Measurements from ENCODE around the gene MUC13. TPM values are rescaled to one million over a fixed set of nuclear protein-coding genes. Genes with fewer than 3 reads are reported as not detected.

Gene MUC13
- total and polyA plus RNA-seq, 11 donors: 0.08 to 0.15 TPM; not detected in 9

GRCh38 chr3:124885466-124886167 is 48.9 kb downstream of the MUC13 start:
- no peak for ATAC-seq
- Histone ChIP-seq H3K4me3 (peak overlapping the region; percentile 62 to 99 (median 88)), H3K36me3 (no peaks in the 10 kb centered on the region), H3K27ac (peak overlapping the region; percentile 77 to 97 (median 96)), H3K9me3 (no peaks in the 10 kb centered on the region), H3K4me1 (peaks cover 0 to 53% (median 33%) of the 10 kb centered on the region in 12 donors), H3K27me3 (peaks cover 0 to 15% (median 0%) of the 10 kb centered on the region in 9 donors)
- WGBS, 4 donors: 17 to 24% (median 22%) methylated on average over 17 of the region's 17 CpGs
- TF ChIP-seq POLR2A (IDR thresholded peaks at IDR 0.05): no peak
- no peak for TF ChIP-seq CTCF (IDR thresholded peaks at IDR 0.05)
- intact Hi-C loops (cut with DNase I): loop anchor here in 9 of 10 donors (2.0 to 10.0 kb wide), 8 partner anchors 48 to 115 kb away; no protein-coding TSS in a partner anchor
- DNase-seq: no peak

GRCh38 chr3:124884474-124885101 is 50.0 kb downstream of the MUC13 start:
- intact Hi-C loops (cut with DNase I): loop anchor here in 9 of 10 donors (5.0 to 10.0 kb wide), 5 partner anchors 47 to 112 kb away; no protein-coding TSS in a partner anchor
- Histone ChIP-seq H3K4me3 (peak overlapping the region in 1 of 12 donors; percentile 99), H3K27ac (peak overlapping the region in 5 of 12 donors; percentile 15 to 96 (median 93)), H3K36me3 (no peaks in the 10 kb centered on the region), H3K9me3 (no peaks in the 10 kb centered on the region), H3K4me1 (peaks cover 0 to 60% (median 38%) of the 10 kb centered on the region in 12 donors), H3K27me3 (peaks cover 0 to 15% (median 0%) of the 10 kb centered on the region in 9 donors)
- no peak for TF ChIP-seq POLR2A (IDR thresholded peaks at IDR 0.05)
- no peak for TF ChIP-seq CTCF (IDR thresholded peaks at IDR 0.05)
- ATAC-seq (no peak), DNase-seq (no peak)
- WGBS, 4 donors: 67 to 75% (median 70%) methylated on average over 7 of the region's 7 CpGs

- peaks cover 0 to 15% (median 0%) of the 10 kb centered on the region in 9 donors for H3K27me3 ChIP-seq
- H3K4me1 ChIP-seq: peaks cover 3 to 67% (median 45%) of the 10 kb centered on the region in 12 donors
- 78 to 89% (median 85%) methylated on average over 6 to 7 of the region's 7 CpGs for WGBS, 4 donors
- no peak overlapping the region for H3K4me3 ChIP-seq
- H3K9me3 ChIP-seq: no peaks in the 10 kb centered on the region
- intact Hi-C loops (cut with DNase I): loop anchor here in 2 of 10 donors (5.0 to 10.0 kb wide), 2 partner anchors 47 to 49 kb away; no protein-coding TSS in a partner anchor
- ATAC-seq (no peak), DNase-seq (no peak)
- H3K27ac ChIP-seq: peak overlapping the region in 2 of 12 donors; percentile 46 to 58
- no peaks in the 10 kb centered on the region for H3K36me3 ChIP-seq
- TF ChIP-seq CTCF (IDR thresholded peaks at IDR 0.05): no peak
- no peak for TF ChIP-seq POLR2A (IDR thresholded peaks at IDR 0.05)
Measured at GRCh38 chr3:124883766-124884473, 50.6 kb downstream of the MUC13 start.
